Measurements from ENCODE around the gene IL22.

IL22 gene

GRCh38 chr12:68285541-68285940, 32.1 kb upstream of the IL22 start:
- H3K4me2 ChIP-seq (ENCODE audit: low read length): no peak overlapping the region
- no peak overlapping the region for H3K4me3 ChIP-seq (ENCODE audit: low read depth, low read length)
- peaks cover 3% of the 10 kb centered on the region for H3K4me1 ChIP-seq
- no peak overlapping the region for H3K27ac ChIP-seq
- H2AFZ ChIP-seq: no peak overlapping the region
- TF ChIP-seq, protein P1, sequence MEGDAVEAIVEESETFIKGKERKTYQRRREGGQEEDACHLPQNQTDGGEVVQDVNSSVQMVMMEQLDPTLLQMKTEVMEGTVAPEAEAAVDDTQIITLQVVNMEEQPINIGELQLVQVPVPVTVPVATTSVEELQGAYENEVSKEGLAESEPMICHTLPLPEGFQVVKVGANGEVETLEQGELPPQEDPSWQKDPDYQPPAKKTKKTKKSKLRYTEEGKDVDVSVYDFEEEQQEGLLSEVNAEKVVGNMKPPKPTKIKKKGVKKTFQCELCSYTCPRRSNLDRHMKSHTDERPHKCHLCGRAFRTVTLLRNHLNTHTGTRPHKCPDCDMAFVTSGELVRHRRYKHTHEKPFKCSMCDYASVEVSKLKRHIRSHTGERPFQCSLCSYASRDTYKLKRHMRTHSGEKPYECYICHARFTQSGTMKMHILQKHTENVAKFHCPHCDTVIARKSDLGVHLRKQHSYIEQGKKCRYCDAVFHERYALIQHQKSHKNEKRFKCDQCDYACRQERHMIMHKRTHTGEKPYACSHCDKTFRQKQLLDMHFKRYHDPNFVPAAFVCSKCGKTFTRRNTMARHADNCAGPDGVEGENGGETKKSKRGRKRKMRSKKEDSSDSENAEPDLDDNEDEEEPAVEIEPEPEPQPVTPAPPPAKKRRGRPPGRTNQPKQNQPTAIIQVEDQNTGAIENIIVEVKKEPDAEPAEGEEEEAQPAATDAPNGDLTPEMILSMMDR (IDR thresholded peaks at IDR 0.05): no peak
- H3K9me3 ChIP-seq (ENCODE audit: control insufficient read depth, low read length): no peaks in the 10 kb centered on the region
- H3K27me3 ChIP-seq (ENCODE audit: control insufficient read depth, insufficient read depth, low read length): no peaks in the 10 kb centered on the region
- H3K79me2 ChIP-seq: no peaks in the 10 kb centered on the region
- H3K9ac ChIP-seq: no peak overlapping the region
- no peaks in the 10 kb centered on the region for H3K36me3 ChIP-seq (ENCODE audit: control insufficient read depth, insufficient read depth, low read length)

- Histone ChIP-seq H3K36me3 (ENCODE audit: control insufficient read depth, insufficient read depth, low read length) (no peaks in the 10 kb centered on the region), H3K4me1 (peaks cover 4% of the 10 kb centered on the region), H3K9ac (no peak overlapping the region), H3K27ac (no peak overlapping the region), H2AFZ (no peak overlapping the region), H3K4me2 (ENCODE audit: low read length) (no peak overlapping the region), H3K4me3 (ENCODE audit: low read depth, low read length) (no peak overlapping the region), H3K27me3 (ENCODE audit: control insufficient read depth, insufficient read depth, low read length) (no peaks in the 10 kb centered on the region), H3K9me3 (ENCODE audit: control insufficient read depth, low read length) (no peaks in the 10 kb centered on the region), H3K79me2 (no peaks in the 10 kb centered on the region)
- TF ChIP-seq, protein P1 (IDR thresholded peaks at IDR 0.05): no peak
Measured at GRCh38 chr12:68281322-68282077, 28.1 kb upstream of the IL22 start.

DNA sequence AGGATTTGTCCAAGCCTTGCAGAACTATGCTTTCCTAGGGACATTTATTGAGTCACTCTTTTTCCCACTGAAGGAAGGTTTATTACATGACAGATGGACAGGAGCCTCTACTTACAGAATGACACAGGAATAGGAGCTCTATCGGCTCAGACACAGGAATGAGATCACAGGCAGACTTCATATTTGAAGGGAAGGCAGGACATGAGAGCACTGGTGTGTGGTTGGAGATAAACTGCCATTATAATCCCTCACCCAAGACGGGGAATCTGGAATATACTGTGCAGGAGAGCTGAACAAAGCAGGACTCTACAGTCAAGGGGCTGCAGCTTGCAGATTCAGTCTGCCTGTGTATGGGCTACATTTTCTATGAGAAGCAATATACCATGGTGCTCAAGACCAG, 26.8 kb upstream of the IL22 start:
- no peaks in the 10 kb centered on the region for H3K27me3 ChIP-seq (ENCODE audit: control insufficient read depth, insufficient read depth, low read length)
- no peak overlapping the region for H3K4me2 ChIP-seq (ENCODE audit: low read length)
- H3K36me3 ChIP-seq (ENCODE audit: control insufficient read depth, insufficient read depth, low read length): no peaks in the 10 kb centered on the region
- H3K9me3 ChIP-seq (ENCODE audit: control insufficient read depth, low read length): no peaks in the 10 kb centered on the region
- H3K79me2 ChIP-seq: no peaks in the 10 kb centered on the region
- peaks cover 4% of the 10 kb centered on the region for H3K4me1 ChIP-seq
- no peak overlapping the region for H3K4me3 ChIP-seq (ENCODE audit: low read depth, low read length)
- no peak overlapping the region for H3K9ac ChIP-seq
- H2AFZ ChIP-seq: no peak overlapping the region
- no peak overlapping the region for H3K27ac ChIP-seq
- TF ChIP-seq, protein P1 (IDR thresholded peaks at IDR 0.05): no peak

DNA sequence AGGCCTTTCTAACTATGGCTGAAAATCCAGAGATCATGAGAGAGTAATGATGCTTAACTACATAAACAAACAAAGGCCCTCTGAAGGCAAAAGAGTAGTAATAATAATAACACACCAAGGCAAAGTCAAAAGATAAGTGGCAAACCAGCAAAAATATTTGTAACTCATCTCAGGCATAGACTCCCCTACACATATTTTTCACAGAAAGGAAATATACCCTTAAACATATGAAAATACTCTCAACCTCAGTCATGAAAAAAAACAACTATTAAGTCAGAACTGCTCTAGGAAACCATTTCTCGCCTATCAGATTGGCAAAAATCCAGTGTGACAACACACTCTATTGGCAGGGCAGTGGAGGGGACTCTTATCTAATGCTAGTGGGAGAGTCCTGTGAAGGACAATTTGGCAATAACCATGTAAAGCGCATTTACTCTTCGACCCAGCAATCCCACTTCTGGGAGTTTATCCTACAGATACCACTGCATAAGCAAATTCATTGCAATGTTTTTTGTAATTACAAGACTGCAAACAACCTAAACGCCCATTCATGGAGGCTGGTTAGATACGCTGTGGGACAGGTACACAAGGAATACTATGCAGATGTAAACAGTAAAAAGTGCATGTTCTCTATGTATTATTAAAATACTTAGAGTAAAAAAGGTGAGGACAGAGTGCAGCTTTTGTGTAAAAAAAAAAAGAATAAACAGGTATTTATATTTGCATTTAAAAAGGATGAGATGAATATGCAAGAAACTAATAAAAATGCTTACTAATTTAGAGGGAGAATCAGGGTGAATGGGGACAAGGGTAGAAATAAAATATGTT, 26.0 kb upstream of the IL22 start:
- H3K4me3 ChIP-seq (ENCODE audit: low read depth, low read length): no peak overlapping the region
- no peak overlapping the region for H3K4me2 ChIP-seq (ENCODE audit: low read length)
- H3K79me2 ChIP-seq: no peaks in the 10 kb centered on the region
- H3K9ac ChIP-seq: no peak overlapping the region
- TF ChIP-seq, protein P1 (IDR thresholded peaks at IDR 0.05): no peak
- no peak overlapping the region for H2AFZ ChIP-seq
- H3K36me3 ChIP-seq (ENCODE audit: control insufficient read depth, insufficient read depth, low read length): no peaks in the 10 kb centered on the region
- no peak overlapping the region for H3K27ac ChIP-seq
- H3K4me1 ChIP-seq: peaks cover 4% of the 10 kb centered on the region
- no peaks in the 10 kb centered on the region for H3K27me3 ChIP-seq (ENCODE audit: control insufficient read depth, insufficient read depth, low read length)
- H3K9me3 ChIP-seq (ENCODE audit: control insufficient read depth, low read length): no peaks in the 10 kb centered on the region

Measured in parathyroid adenoma (tissue), 2 donors.